Upper lobe of left lung (tissue), 6 donors: ENCODE results near the gene FHIP1B. TPM values are rescaled to one million over a fixed set of nuclear protein-coding genes. Genes with fewer than 3 reads are reported as not detected.
A peak's percentile ranks its signal among the peaks of the same experiment; 100 is the strongest.
"Not testable (repeated sequence)": the region's sequence is repeated elsewhere in the genome, so short reads cannot be mapped to it uniquely, and the experiment has no call there.

ENCODE experiments used
- ATAC-seq, 2 donors: fragments of 200-7000 bp; cut with Tn5 transposase; one replicate each; pipeline ENCODE4 v1.9.1; 2022; ENCODE audit warnings: mild to moderate bottlenecking in 2 of 2, moderate library complexity in 2 of 2; ENCODE audit not compliant: low FRiP score in 2 of 2
- DNase-seq, 2 donors: peaks; one replicate each; pipeline ENCODE4 v3.0.0-alpha.2; 2019 to 2020
- H3K27ac ChIP-seq, 4 donors: fragments of 200-600 bp; sonication (generic); one replicate each; pipeline ENCODE4 v1.5.1; 2016 to 2019
- H3K27me3 ChIP-seq, 4 donors: fragments of 200-600 bp; sonication (generic); one replicate each; pipeline ENCODE4 v1.5.1; 2017 to 2019
- H3K36me3 ChIP-seq, 4 donors: fragments of 200-600 bp; sonication (generic); one replicate each; pipeline ENCODE4 v1.5.1; 2016 to 2019
- H3K4me1 ChIP-seq, 4 donors: fragments of 200-600 bp; sonication (generic); one replicate each; pipeline ENCODE4 v1.5.1; 2018 to 2019
- H3K4me3 ChIP-seq, 4 donors: fragments of 200-600 bp; sonication (generic); one replicate each; pipeline ENCODE4 v1.5.1; 2017 to 2019; ENCODE audit warnings: mild to moderate bottlenecking in 2 of 4, moderate library complexity in 1 of 4
- H3K9me3 ChIP-seq, 4 donors: fragments of 200-600 bp; sonication (generic); one replicate each; pipeline ENCODE4 v1.5.1; 2018 to 2019
- CTCF ChIP-seq, 6 experiments: fragments of 450-650 bp in 4 of 6; fragments of 200-600 bp in 2 of 6; sonication (generic) in 2 of 6; IDR thresholded peaks; one replicate each; pipeline ENCODE4 v1.5.1; 2016 to 2019; ENCODE audit warnings: antibody characterized with exemption in 6 of 6
- EP300 ChIP-seq, 4 donors: sonication (generic); formaldehyde crosslinking; IDR thresholded peaks; one replicate each; pipeline ENCODE4 v1.5.1; 2017; ENCODE audit warnings: antibody characterized with exemption in 4 of 4, control low read depth in 2 of 4
- POLR2A ChIP-seq, 4 donors: fragments of 450-650 bp; IDR thresholded peaks; one replicate each; pipeline ENCODE4 v1.5.1; 2016 to 2017; ENCODE audit warnings: antibody characterized with exemption in 4 of 4, mild to moderate bottlenecking in 2 of 4
- POLR2AphosphoS5 ChIP-seq, 2 donors: sonication (generic); formaldehyde crosslinking; IDR thresholded peaks; one replicate each; pipeline ENCODE4 v1.5.1; 2017; ENCODE audit warnings: antibody characterized with exemption in 2 of 2
- WGBS, 2 donors: methylation state at CpG; one replicate each; pipeline ENCODE4 v1.1.5; 2017 to 2018; 5-methylcytosine and 5-hydroxymethylcytosine counted together
- total RNA-seq, 6 donors: library from RNA; depleted of rRNA in 4 of 6; stranded (reverse); fragments of >200 nt in 4 of 6; gene quantifications; one replicate each; pipeline versions ENCODE4 v1.1.0 to v1.2.1, GENCODE V29; 2016 to 2021
- donor health status: DM: no; HTN: no; CAD: no; lungs with moderate emphysema.
- donor health status: DM: no; HTN: yes; CAD: no; lungs with severe emphysema.

FHIP1B gene
- total RNA-seq = 100 to 1,000 TPM in 1 of 6 donors, 10 to 100 TPM in 5; 37.4 to 163 (median 39.6) TPM

GRCh38 chr11:6234387-6235107, at the start of gene FHIP1B:
TSS of gene FHIP1B (minus strand) at chr11:6234636. CDS start at chr11:6224516, 10,120 bp downstream.
- Histone ChIP-seq H3K9me3 (no peaks in the 10 kb centered on the region), H3K27me3 (no peaks in the 10 kb centered on the region), H3K4me3 (peak within 1 kb of the TSS; percentile 67 to 85 (median 74)), H3K4me1 (peaks cover 13 to 25% (median 18%) of the 10 kb centered on the region in 4 donors), H3K27ac (peak within 1 kb of the TSS; percentile 86 to 93 (median 90)), H3K36me3 (no peaks in the 10 kb centered on the region)
- WGBS, 2 donors = 0% methylated on average over 26 to 56 of the region's 62 CpGs
- ATAC-seq (peak; percentile 98 to 99), DNase-seq (peak; percentile 99 to 100)
- peak in 1 of 4 donors; percentile 48 for TF ChIP-seq EP300 (IDR thresholded peaks at IDR 0.05)
- TF ChIP-seq POLR2A (IDR thresholded peaks at IDR 0.05) = peak in 3 of 4 donors; percentile 38 to 72 (median 70)
- TF ChIP-seq POLR2AphosphoS5 (IDR thresholded peaks at IDR 0.05) = peak; percentile 87 to 91
- peak in 2 of 6 experiments; percentile 8 to 12 for TF ChIP-seq CTCF (IDR thresholded peaks at IDR 0.05)

- no peaks in the 10 kb centered on the region for H3K27me3 ChIP-seq
- no peak overlapping the region for H3K4me3 ChIP-seq
- TF ChIP-seq POLR2AphosphoS5 (IDR thresholded peaks at IDR 0.05) (no peak), POLR2A (IDR thresholded peaks at IDR 0.05) (no peak), CTCF (IDR thresholded peaks at IDR 0.05) (no peak), EP300 (IDR thresholded peaks at IDR 0.05) (no peak)
- no peak for ATAC-seq
- H3K27ac ChIP-seq = no peak overlapping the region
- no peaks in the 10 kb centered on the region for H3K36me3 ChIP-seq
- DNase-seq = no peak
- no peaks in the 10 kb centered on the region for H3K9me3 ChIP-seq
- H3K4me1 ChIP-seq = no peaks in the 10 kb centered on the region
- WGBS, 2 donors = 74 to 85% methylated on average over 4 of the region's 4 CpGs
Measured at GRCh38 chr11:6283453-6284023, 49.1 kb upstream of the FHIP1B start.

GRCh38 chr11:6280809-6281208, 46.4 kb upstream of the FHIP1B start:
- DNase-seq, H3K4me1 ChIP-seq, H3K27ac ChIP-seq, H3K9me3 ChIP-seq, H3K27me3 ChIP-seq, ATAC-seq, H3K36me3 ChIP-seq, H3K4me3 ChIP-seq: not testable (repeated sequence)
- WGBS, 2 donors = 52 to 58% methylated on average over 7 of the region's 7 CpGs

GRCh38 chr11:6273188-6273587, 38.8 kb upstream of the FHIP1B start:
- no peaks in the 10 kb centered on the region for H3K36me3 ChIP-seq
- H3K4me1 ChIP-seq = no peaks in the 10 kb centered on the region
- no peak overlapping the region for H3K4me3 ChIP-seq
- DNase-seq (no peak), ATAC-seq (no peak)
- peaks cover 0 to 4% (median 0%) of the 10 kb centered on the region in 4 donors for H3K9me3 ChIP-seq
- no peak overlapping the region for H3K27ac ChIP-seq
- WGBS, 2 donors = 60 to 72% methylated on average over 4 of the region's 4 CpGs
- no peak for TF ChIP-seq CTCF (IDR thresholded peaks at IDR 0.05)
- no peak for TF ChIP-seq POLR2AphosphoS5 (IDR thresholded peaks at IDR 0.05)
- no peak for TF ChIP-seq EP300 (IDR thresholded peaks at IDR 0.05)
- TF ChIP-seq POLR2A (IDR thresholded peaks at IDR 0.05) = no peak
- H3K27me3 ChIP-seq = no peaks in the 10 kb centered on the region

- no peaks in the 10 kb centered on the region for H3K36me3 ChIP-seq
- 56 to 73% methylated on average over 2 to 3 of the region's 3 CpGs for WGBS, 2 donors
- no peak for ATAC-seq
Measured at GRCh38 chr11:6271598-6271997, 37.2 kb upstream of the FHIP1B start.

More at GRCh38 chr11:6271598-6271997, 37.2 kb upstream of the FHIP1B start:
- H3K27ac ChIP-seq = no peak overlapping the region
- no peak overlapping the region for H3K4me3 ChIP-seq
- H3K9me3 ChIP-seq = peaks cover 0 to 3% (median 0%) of the 10 kb centered on the region in 4 donors
- no peaks in the 10 kb centered on the region for H3K4me1 ChIP-seq
- no peak for TF ChIP-seq EP300 (IDR thresholded peaks at IDR 0.05)
- no peak for TF ChIP-seq CTCF (IDR thresholded peaks at IDR 0.05)
- TF ChIP-seq POLR2A (IDR thresholded peaks at IDR 0.05) = no peak
- TF ChIP-seq POLR2AphosphoS5 (IDR thresholded peaks at IDR 0.05) = no peak
- DNase-seq = no peak
- no peaks in the 10 kb centered on the region for H3K27me3 ChIP-seq
